ENCODE measurements around the gene NDC80. TPM values are rescaled to one million over a fixed set of nuclear protein-coding genes. Genes with fewer than 3 reads are reported as not detected.

Gene NDC80
- polyA plus RNA-seq, 3 donors: 0.07 TPM; not detected in 2

DNA sequence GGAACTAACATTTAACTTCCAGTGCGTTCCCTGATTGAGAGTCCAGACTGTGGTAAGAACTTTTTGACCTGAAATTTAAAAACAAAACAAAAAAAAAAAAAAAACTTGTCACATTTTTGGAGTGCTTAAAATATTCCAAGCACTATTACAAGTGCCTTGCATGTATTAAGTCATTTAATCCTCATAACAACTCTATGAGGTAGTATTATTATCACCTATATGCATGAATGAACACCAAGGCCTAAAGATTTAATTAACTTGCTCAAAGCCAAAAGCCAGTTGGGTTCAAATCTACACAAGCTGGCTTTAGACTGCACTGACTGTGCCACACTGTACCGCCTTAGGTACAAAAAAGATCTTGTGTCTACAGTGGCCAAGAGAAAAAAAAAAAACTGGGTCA lies 35.3 kb upstream of the NDC80 start:
- Mint-ChIP-seq H3K4me1 (no peaks in the 10 kb centered on the region), H3K36me3 (peaks cover 38 to 45% of the 10 kb centered on the region in 2 donors), H3K4me3 (no peak overlapping the region), H3K27ac (no peak overlapping the region), H3K27me3 (ENCODE audit: low read depth in 3 of 3) (no peaks in the 10 kb centered on the region), H3K9me3 (peaks cover 0 to 2% (median 0%) of the 10 kb centered on the region in 7 donors)
- Histone ChIP-seq H3K9me3 (replicated peaks in 1 of 2; ENCODE audit: control insufficient read depth in 1 of 2, insufficient read depth in 1 of 2, low read length in 2 of 2) (no peaks in the 10 kb centered on the region), H3K4me2 (replicated peaks; ENCODE audit: extremely low read depth, low read length, poor library complexity, severe bottlenecking) (no peak overlapping the region), H3K79me2 (ENCODE audit: insufficient read depth, low read length) (no peaks in the 10 kb centered on the region), H3K27me3 (ENCODE audit: control insufficient read depth in 2 of 2, insufficient read depth in 2 of 2, low read length in 2 of 2) (no peaks in the 10 kb centered on the region), H3K36me3 (replicated peaks in 1 of 2; ENCODE audit: control insufficient read depth in 1 of 2, insufficient read depth in 2 of 2, low read length in 2 of 2) (peaks cover 12 to 28% of the 10 kb centered on the region in 2 donors), H3K4me1 (ENCODE audit: control insufficient read depth in 1 of 2, insufficient read depth in 2 of 2, low read length in 2 of 2) (no peaks in the 10 kb centered on the region), H3K27ac (ENCODE audit: low read depth in 1 of 2, low read length in 2 of 2) (no peak overlapping the region), H3K9ac (ENCODE audit: insufficient read depth, low read length, poor library complexity, severe bottlenecking) (no peak overlapping the region), H3K4me3 (replicated peaks in 1 of 3; ENCODE audit: low read depth in 2 of 3, low read length in 3 of 3) (no peak overlapping the region), H2AFZ (ENCODE audit: insufficient read depth, low read depth, low read length, poor library complexity, severe bottlenecking) (no peak overlapping the region), H4K20me1 (ENCODE audit: insufficient read depth, low read length) (no peaks in the 10 kb centered on the region)
- intact Hi-C loops (cut with micrococcal nuclease): no loop called here
- TF ChIP-seq, protein P1, sequence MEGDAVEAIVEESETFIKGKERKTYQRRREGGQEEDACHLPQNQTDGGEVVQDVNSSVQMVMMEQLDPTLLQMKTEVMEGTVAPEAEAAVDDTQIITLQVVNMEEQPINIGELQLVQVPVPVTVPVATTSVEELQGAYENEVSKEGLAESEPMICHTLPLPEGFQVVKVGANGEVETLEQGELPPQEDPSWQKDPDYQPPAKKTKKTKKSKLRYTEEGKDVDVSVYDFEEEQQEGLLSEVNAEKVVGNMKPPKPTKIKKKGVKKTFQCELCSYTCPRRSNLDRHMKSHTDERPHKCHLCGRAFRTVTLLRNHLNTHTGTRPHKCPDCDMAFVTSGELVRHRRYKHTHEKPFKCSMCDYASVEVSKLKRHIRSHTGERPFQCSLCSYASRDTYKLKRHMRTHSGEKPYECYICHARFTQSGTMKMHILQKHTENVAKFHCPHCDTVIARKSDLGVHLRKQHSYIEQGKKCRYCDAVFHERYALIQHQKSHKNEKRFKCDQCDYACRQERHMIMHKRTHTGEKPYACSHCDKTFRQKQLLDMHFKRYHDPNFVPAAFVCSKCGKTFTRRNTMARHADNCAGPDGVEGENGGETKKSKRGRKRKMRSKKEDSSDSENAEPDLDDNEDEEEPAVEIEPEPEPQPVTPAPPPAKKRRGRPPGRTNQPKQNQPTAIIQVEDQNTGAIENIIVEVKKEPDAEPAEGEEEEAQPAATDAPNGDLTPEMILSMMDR (IDR thresholded peaks at IDR 0.05): no peak
- DNase-seq: no peak
- WGBS (ENCODE audit: insufficient coverage): 100% methylated on average over 1 of the region's 2 CpGs

DNA sequence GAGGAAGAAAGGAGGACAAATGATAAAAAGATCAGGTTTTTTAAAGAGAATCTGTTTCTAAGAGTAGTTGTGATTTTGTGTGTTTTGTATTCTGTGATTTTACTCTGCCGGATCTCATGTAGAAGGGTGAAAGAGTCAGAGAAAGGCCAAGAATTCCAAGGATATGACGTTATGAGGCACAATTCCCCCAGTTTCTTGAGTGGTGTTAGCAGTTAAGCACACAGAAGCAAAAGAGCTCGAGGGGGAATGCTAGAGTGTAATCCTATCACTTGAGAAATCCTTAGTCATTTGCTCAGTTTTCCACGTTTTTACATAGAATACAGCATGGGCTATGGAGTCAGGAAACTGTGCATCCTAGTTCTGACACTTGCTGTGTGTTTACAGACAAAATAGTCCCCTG lies 34.9 kb upstream of the NDC80 start:
- H3K79me2 ChIP-seq (ENCODE audit: insufficient read depth, low read length): no peaks in the 10 kb centered on the region
- Mint-ChIP-seq H3K36me3 (peaks cover 38 to 45% of the 10 kb centered on the region in 2 donors), H3K4me3 (no peak overlapping the region), H3K27ac (no peak overlapping the region), H3K27me3 (ENCODE audit: low read depth in 3 of 3) (no peaks in the 10 kb centered on the region), H3K9me3 (peaks cover 0 to 2% (median 0%) of the 10 kb centered on the region in 7 donors), H3K4me1 (no peaks in the 10 kb centered on the region)
- H2AFZ ChIP-seq (ENCODE audit: insufficient read depth, low read depth, low read length, poor library complexity, severe bottlenecking): no peak overlapping the region
- 90% methylated on average over 3 of the region's 4 CpGs for WGBS (ENCODE audit: insufficient coverage)
- no peak overlapping the region for H3K4me2 ChIP-seq (replicated peaks; ENCODE audit: extremely low read depth, low read length, poor library complexity, severe bottlenecking)
- DNase-seq: no peak
- H3K27me3 ChIP-seq (ENCODE audit: control insufficient read depth in 2 of 2, insufficient read depth in 2 of 2, low read length in 2 of 2): no peaks in the 10 kb centered on the region
- no peaks in the 10 kb centered on the region for H3K4me1 ChIP-seq (ENCODE audit: control insufficient read depth in 1 of 2, insufficient read depth in 2 of 2, low read length in 2 of 2)
- intact Hi-C loops (cut with micrococcal nuclease): no loop called here
- no peak overlapping the region for H3K4me3 ChIP-seq (replicated peaks in 1 of 3; ENCODE audit: low read depth in 2 of 3, low read length in 3 of 3)
- no peak overlapping the region for H3K9ac ChIP-seq (ENCODE audit: insufficient read depth, low read length, poor library complexity, severe bottlenecking)
- peaks cover 12 to 31% of the 10 kb centered on the region in 2 donors for H3K36me3 ChIP-seq (replicated peaks in 1 of 2; ENCODE audit: control insufficient read depth in 1 of 2, insufficient read depth in 2 of 2, low read length in 2 of 2)
- H3K9me3 ChIP-seq (replicated peaks in 1 of 2; ENCODE audit: control insufficient read depth in 1 of 2, insufficient read depth in 1 of 2, low read length in 2 of 2): no peaks in the 10 kb centered on the region
- TF ChIP-seq, protein P1 (IDR thresholded peaks at IDR 0.05): no peak
- H4K20me1 ChIP-seq (ENCODE audit: insufficient read depth, low read length): no peaks in the 10 kb centered on the region
- no peak overlapping the region for H3K27ac ChIP-seq (ENCODE audit: low read depth in 1 of 2, low read length in 2 of 2)

All from CD14-positive monocyte (primary cell).